ENCODE measurements around the gene HIPK3. TPM values are rescaled to one million over a fixed set of nuclear protein-coding genes. Genes with fewer than 3 reads are reported as not detected.
"Not testable (repeated sequence)": the region's sequence is repeated elsewhere in the genome, so short reads cannot be mapped to it uniquely, and the experiment has no call there.

HIPK3 gene
- total RNA-seq, 1 experiment from 2014 or later, result 51.2 TPM

DNA sequence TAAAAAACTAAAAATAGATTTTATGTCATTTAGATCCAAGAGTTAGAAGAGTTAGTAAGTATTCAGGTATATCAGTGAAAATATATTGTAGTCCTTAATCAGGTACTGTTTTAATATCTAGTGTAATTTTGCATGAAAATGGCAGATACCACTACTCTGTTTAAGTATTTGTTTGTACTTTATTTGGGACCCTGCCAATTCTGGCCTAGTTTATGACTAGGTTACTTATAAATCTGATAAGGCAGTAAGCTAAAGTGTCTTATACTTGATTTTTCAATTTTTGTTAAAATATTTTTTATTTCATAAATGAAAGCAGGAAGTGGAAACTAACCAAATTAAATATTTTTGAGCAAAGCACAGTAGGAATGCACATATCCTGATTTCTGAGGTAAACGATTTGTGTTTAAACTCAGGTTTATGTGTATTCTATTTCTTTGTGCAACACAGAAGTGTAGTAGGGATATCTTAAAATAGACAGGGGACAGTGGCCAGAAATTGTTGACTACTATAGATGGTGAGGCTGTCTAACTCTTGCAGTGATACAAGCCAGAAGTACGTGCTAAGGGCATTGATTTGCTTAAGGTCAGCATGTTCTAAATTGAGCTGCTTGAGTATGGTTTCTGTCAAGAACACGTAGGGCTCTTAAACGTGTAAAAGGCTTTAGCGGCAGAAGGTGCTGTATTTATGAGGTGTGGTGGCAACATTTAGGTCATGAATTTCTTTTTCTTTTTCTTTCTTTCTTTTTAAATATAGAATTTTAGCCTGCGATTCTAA lies 34.0 kb downstream of the HIPK3 start:
- no peak for DNase-seq (ENCODE audit: low read depth)
- in situ Hi-C loops (cut with HindIII; ENCODE audit: low pct_unique_long_range_greater_than_20kb, low sequenced_read_pairs), result no loop called here

DNA sequence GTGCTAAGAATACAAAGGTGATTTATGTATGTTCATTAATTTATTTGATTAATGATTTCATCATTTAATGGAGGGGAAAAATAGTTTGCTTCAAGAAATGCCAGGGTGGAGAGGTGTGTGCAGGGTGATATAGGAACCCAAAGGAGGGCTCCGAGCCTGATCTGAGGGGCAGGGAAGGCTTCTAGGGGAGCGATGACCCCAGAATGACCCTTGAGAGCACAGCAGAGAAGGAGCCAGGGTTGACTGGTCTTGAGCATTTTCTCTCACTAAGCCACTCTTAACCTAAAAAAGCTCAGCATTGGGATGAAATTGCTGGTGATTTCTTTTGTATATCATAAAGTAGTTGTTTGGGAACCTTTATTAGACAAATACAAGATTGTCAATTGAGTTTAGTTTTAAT lies 35.1 kb downstream of the HIPK3 start:
- in situ Hi-C loops (cut with HindIII; ENCODE audit: low pct_unique_long_range_greater_than_20kb, low sequenced_read_pairs), result no loop called here
- DNase-seq (ENCODE audit: low read depth), result no peak

DNA sequence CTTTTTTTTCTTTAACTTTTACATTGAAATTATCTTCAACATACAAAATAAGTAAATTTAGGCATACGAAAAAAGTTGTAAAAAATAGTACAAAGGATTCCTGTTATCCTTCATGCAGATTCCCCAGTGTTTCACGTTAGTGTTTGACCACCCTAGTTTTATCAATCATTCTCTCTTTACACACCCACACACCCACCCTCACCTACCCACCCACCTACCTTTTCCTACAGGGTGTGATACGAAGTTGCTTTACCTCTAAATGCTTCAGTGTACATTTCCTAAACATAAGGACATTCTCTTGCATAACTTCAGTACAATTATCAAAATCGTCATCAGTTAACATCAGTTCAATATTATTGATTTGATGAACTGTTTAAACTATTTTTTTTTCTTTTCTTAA lies 37.0 kb downstream of the HIPK3 start:
- no peak for DNase-seq (ENCODE audit: low read depth)
- in situ Hi-C loops (cut with HindIII; ENCODE audit: low pct_unique_long_range_greater_than_20kb, low sequenced_read_pairs), result no loop called here

DNA sequence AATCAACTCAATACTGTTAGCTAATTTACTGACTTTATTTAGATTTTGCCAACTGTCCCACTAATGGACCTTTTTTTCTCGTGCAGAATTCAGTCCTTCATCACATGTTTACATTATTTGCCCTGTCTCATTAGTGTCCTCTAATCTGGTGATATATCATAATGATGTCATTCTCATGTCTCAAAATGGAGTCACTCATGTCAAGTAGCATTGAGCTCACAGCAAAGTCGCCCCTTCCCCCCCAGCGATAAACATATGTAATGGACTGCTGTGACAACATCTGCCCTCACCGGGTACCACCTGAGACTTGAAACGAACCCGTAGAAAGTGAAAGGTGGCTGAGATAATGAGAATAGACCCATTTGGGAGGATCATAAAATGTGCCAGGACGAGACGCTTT lies 37.6 kb downstream of the HIPK3 start:
- no peak for DNase-seq (ENCODE audit: low read depth)
- in situ Hi-C loops (cut with HindIII; ENCODE audit: low pct_unique_long_range_greater_than_20kb, low sequenced_read_pairs), result no loop called here

DNA sequence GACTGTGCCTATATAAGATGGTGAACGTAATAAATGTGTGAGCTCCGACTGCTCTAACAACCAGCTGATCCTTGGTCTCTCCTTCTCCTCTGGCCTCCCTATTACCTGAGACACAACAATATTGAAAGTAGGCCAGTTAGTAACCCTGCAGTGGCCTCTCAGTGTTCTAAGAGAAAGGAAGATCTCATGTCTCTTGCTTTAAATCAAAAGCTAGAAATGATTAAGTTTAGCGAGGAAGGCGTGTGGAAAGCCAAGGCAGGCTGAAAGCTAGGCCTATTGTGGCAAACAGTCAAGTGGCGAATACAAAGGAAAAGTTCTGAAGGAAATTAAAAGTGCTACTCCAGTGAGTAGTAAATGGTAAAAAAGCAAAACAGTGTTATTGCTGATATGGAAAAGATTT lies 39.5 kb downstream of the HIPK3 start:
- in situ Hi-C loops (cut with HindIII; ENCODE audit: low pct_unique_long_range_greater_than_20kb, low sequenced_read_pairs), result no loop called here
- no peak for DNase-seq (ENCODE audit: low read depth)

DNA sequence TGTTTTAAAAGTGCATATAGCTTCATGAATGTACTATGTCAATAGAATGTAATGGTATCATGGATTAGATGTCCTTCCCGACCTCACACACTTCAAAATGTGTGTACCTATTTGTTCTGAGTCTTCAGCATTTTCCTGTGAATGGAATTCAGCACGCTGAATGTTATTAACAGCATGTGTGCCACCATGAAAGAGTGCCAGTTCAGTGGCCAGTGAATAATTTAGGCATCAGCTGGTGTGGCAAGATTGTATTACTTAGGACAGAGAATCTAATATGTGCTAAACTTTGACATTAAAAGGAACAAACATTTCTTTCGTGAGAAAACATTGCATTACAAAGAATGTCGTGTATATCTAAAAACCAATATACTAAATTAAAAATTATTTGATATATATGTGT lies 46.4 kb downstream of the HIPK3 start:
- DNase-seq (ENCODE audit: low read depth), result no peak
- in situ Hi-C loops (cut with HindIII; ENCODE audit: low pct_unique_long_range_greater_than_20kb, low sequenced_read_pairs), result no loop called here

DNA sequence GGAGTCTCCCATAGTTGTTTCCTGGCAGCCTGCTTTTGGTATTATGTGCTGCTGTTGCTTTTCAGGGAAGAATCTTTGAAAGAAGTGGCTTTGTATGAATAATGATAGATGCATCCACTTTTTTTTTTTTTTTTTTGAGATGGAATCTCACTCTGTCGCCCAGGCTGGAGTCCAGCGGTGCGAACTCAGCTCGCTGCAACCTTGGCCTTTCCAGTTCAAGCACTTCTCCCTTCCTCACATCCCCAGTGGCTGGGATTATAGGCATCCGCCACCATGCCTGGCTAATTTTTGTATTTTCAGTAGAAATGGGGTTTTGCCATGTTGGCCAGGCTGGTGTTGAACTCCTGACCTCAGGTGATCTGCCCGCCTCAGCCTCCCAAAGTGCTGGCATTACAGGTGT lies 49.6 kb downstream of the HIPK3 start:
- DNase-seq (ENCODE audit: low read depth); in situ Hi-C loops (cut with HindIII; ENCODE audit: low pct_unique_long_range_greater_than_20kb, low sequenced_read_pairs): not testable (repeated sequence)

DNA sequence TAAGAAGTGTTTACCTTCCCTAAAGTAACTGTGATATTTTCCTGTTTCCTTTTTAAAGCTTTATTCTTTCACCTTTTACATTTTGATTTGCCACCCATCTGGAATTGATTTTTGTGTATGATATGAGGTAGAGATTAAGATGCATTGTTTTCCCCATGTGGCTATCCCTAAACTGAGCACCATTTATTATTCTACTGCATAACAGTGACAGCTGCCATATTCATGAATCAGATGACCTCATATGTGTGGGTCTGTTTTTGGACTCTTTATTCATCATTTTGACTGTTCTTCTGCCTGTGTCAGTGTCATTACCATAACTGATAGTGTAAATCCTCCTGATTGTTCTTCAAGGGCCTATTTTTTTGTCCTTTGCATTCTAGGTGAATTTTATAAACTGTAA lies 50.8 kb downstream of the HIPK3 start:
- in situ Hi-C loops (cut with HindIII; ENCODE audit: low pct_unique_long_range_greater_than_20kb, low sequenced_read_pairs), result no loop called here

DNA sequence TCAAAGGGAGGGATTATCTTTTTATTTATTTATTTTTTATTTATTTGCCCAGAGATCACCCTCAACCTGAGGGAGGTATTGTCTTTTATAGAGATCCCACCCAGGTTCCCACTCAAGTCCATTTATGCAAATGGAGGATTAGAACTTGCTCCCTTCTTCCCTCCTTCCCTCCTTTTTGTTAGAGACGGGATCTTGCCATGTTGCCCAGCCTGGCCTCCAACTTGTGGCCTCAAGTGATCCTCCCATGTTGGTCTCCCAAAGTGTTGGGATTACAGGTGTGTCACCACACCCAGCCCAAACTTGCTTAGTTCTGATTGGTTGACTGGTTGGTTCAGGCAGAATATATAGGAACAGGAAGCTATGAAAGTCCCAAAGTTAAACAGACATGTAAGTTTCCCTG lies 51.9 kb downstream of the HIPK3 start:
- in situ Hi-C loops (cut with HindIII; ENCODE audit: low pct_unique_long_range_greater_than_20kb, low sequenced_read_pairs), result no loop called here
- no peak for DNase-seq (ENCODE audit: low read depth)

More for the DNA sequence above, 50.8 kb downstream of the HIPK3 start:
- DNase-seq (ENCODE audit: low read depth), result no peak

DNA sequence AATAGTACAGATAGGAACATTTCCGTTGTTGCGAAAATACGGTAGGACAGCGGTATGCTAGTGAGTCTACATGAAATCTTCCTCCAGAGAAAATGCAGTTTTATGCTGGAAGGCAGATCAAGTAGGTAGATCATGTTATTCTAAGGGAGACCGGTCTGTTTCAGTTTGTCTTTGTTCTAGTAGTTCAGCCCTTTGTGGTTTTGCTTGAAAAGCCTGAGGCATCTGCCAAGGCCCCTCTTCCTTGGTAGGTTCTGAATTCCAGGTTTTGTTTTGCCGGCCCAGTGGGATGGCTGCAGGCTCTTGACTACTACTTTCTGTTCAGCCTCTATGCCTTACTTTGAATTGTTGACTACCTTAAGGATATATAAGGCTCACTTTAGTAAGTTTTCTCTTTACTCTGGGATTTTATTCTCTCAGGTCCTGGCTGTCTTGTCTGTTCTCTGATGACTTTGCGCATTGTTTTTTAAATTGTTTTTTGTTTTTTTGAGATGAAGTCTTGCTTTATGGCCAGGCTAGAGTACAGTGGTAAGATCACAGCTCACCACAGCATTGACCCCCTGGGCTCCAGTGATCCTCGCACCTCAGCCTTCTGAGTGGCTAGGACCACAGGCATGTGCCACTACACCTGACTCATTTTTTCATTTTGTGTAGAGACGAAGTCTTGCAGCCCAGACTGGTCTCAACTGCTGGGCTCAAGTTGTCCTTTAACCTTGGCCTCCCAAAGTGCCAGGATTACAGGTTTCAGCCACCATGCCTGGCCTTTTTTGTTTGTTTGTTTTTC lies 53.7 kb downstream of the HIPK3 start:
- no peak for DNase-seq (ENCODE audit: low read depth)
- in situ Hi-C loops (cut with HindIII; ENCODE audit: low pct_unique_long_range_greater_than_20kb, low sequenced_read_pairs), result no loop called here

DNA sequence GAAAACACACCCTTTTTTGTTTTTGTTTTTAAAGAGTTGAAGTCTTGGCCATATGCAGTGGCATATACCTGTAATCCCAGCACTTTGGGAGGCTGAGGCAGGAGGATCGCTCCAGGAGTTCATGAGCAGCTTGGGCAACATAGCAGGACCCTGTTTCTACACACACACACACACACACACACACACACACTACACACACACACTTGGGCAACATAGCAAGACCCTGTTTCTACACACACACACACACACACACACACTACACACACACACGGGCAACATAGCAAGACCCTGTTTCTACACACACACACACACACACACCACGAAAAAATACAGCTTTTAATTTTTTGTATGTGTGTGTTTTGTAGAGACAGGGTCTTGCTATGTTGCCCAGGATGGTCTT lies 54.5 kb downstream of the HIPK3 start:
- DNase-seq (ENCODE audit: low read depth), result no peak
- in situ Hi-C loops (cut with HindIII; ENCODE audit: low pct_unique_long_range_greater_than_20kb, low sequenced_read_pairs), result no loop called here

DNA sequence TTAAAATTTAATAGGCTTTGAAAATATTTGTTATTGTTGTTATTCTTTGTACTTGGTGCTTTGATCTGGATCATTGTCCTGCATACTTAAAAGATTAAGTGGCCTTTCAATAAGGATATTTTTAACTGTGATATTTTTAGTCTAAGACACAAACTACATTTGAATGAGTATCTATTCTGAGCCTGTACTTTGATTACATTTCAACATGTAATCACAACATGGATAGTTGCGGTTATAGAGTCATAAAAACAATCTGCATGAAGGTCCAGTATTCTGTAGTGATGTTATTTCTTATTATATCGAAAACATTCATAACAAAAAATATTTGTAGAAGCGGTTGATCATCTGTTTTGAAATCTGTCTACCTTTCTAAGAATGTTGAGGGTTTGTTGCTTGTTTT lies 58.6 kb downstream of the HIPK3 start:
- in situ Hi-C loops (cut with HindIII; ENCODE audit: low pct_unique_long_range_greater_than_20kb, low sequenced_read_pairs), result no loop called here

DNA sequence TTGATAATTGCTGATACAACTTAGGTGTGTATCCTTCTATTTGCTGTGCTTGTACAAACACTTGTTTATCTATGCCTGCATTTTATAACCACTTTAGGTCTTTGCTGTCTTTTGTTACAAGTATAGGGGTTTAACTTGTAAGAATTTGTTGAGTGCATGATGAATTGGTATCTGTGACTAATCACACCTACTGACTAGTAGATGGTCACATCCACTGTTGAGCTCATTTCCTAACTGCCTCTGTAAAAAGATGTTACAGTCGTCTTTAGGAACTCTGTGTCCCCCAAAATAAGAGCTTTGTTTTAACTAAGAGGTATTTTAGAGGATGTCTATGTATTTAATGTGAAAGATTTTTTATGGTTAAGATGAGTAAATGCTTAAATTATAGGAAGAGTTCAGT lies 60.5 kb downstream of the HIPK3 start:
- in situ Hi-C loops (cut with HindIII; ENCODE audit: low pct_unique_long_range_greater_than_20kb, low sequenced_read_pairs), result no loop called here
- no peak for DNase-seq (ENCODE audit: low read depth)

More for the DNA sequence above, 58.6 kb downstream of the HIPK3 start:
- DNase-seq (ENCODE audit: low read depth), result no peak

DNA sequence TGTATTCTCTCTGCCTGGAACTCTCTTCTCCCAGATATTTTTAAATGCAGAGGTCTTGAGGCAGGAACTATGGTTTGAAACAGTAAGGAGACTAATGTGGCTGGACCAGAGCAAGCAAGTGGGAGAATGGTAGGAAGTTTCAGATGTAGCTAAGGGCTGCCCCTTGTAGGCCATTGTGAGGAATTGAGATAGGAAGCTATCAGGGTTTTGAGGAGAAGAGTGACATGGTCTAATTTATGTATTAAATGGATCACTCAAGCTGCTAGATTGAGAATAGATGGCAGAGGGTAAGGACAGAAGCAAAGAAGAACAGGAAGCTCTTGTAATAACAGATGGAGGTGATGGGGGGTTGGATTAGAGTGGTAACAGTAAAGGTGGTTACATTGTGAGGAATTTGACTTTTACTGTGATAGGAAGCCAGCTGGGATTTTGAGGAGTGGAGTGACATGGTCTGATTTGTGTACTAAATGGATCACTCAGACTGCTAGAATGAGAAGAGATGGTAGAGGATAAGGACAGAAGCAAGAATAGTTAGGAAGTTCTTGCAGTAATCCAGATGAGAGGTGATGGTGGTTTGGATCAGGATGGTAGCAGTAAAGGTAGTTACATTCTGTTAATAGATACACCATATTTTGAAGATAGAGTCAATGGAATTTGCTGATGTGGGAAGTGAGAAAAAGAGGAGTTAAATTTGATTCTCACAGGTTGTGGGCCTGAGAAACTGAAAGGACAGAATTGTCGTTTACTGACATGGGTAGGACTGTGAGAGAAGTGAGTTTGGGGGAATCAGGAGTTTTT lies 63.0 kb downstream of the HIPK3 start:
- in situ Hi-C loops (cut with HindIII; ENCODE audit: low pct_unique_long_range_greater_than_20kb, low sequenced_read_pairs), result no loop called here
- no peak for DNase-seq (ENCODE audit: low read depth)

DNA sequence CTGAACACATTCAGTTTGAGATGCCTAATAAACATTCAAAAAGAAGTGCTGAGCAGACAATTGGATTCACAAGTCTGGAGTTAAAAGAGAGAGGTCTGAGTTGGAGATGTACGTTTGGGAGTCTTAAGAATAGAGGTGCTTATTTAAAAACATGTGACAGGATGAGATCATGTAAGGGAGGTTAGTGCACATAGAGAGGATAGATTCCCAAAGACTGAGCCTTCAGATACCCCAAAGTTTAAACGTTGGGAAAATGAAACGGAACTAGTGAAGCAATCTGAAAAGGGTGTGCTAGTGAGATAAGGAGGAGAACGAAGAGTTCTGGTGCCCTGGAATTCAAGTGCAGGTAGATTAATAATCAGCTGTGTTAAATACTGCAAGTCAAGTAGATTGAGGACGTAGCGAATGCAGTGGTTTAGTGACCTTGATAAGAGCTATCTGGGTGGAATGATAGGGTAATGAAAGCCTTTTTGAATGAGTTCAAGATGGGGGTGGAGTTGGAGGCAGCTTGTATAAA lies 63.7 kb downstream of the HIPK3 start:
- DNase-seq (ENCODE audit: low read depth), result no peak
- in situ Hi-C loops (cut with HindIII; ENCODE audit: low pct_unique_long_range_greater_than_20kb, low sequenced_read_pairs), result no loop called here

DNA sequence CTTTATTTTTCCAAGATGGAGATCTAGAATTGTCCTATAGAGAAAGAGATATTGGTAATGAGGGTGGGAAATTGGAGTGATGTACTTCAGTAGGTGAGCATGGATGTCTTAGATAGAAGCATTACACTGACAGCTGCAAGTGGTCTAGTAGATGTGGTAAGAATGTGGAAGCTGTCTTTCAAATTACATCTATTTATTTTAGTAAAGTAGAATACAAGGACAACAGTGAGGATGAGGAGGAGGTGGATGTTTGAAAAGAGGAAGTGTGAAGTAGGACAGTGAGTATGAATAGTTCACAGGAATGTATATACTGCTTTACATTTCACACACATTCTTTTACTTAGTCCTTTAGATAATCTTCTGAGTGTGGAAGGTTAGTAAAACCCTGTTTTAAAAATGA lies 64.2 kb downstream of the HIPK3 start:
- DNase-seq (ENCODE audit: low read depth), result no peak
- in situ Hi-C loops (cut with HindIII; ENCODE audit: low pct_unique_long_range_greater_than_20kb, low sequenced_read_pairs), result no loop called here

DNA sequence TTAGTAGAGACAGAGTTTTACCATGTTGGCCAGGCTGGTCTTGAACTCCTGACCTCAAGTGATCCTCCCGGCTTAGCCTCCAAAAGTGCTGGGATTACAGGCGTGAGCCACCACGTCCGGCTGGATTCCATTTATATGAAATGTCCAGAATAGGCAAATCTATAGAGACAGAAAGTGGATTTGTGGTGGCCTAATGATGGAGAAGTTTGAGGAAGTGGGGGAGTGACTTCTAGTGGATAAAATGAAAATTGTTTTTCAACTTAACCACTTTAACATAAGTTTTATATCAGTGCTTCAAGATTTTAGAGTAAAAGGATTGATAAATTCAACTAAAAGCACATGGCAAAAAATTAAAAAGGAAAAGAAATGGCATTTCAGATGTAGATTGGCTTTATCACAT lies 66.2 kb downstream of the HIPK3 start:
- DNase-seq (ENCODE audit: low read depth), result no peak
- in situ Hi-C loops (cut with HindIII; ENCODE audit: low pct_unique_long_range_greater_than_20kb, low sequenced_read_pairs), result no loop called here

DNA sequence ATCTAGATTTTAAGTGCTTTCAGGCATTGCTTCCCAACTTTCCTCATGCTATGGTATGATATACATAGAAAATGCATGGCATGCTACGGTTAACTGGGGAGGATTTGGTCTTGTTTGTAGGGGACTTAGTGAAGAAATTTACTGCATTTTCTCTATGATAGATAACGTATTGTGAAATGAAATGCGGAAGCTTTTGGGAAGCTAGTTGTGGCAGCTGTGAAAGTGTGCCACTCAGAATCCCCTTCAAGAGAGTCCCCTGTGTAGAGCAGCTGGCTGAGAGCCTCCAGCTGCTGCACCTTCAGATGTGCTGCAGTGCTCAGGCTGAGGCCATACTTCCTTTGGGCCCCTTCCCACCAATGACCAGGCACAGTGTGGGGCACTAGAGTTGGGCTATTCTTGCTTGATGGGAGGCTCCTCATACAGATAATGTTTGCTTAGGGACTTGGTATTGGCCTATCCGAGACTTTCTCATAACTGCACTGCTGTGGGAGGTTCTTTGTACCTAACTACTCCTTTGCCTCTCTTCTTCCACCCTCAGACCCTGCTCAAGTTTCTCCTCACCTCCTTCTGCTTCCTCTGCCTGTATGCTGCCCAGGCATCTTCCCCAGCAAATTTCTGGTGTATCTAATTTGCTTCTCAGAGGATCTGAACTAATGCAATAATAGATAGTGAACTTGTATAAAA lies 67.3 kb downstream of the HIPK3 start:
- in situ Hi-C loops (cut with HindIII; ENCODE audit: low pct_unique_long_range_greater_than_20kb, low sequenced_read_pairs), result no loop called here
- no peak for DNase-seq (ENCODE audit: low read depth)
